Stimulated activated CD8-positive, alpha-beta memory T cell treated with anti-CD3 and anti-CD28 coated beads, Interleukin-12 subunit alpha, Interleukin-12 subunit beta, amount 100 ng/mL, for 1 hour (primary cell): ENCODE measurements around the gene METAP1.
"Not testable (repeated sequence)": the region's sequence is repeated elsewhere in the genome, so short reads cannot be mapped to it uniquely, and the experiment has no call there.

Experiments used
- DNase-seq: peaks from one replicate; pipeline ENCODE4 v3.0.0-alpha.2; 2020; ENCODE audit warnings: low read depth

The METAP1 gene

GRCh38 chr4:98997166-98997565 is 1.6 kb downstream of the METAP1 start:
- no peak for DNase-seq

GRCh38 chr4:98998551-98998950 is 3.0 kb downstream of the METAP1 start:
- DNase-seq = no peak

GRCh38 chr4:99002279-99002678 is 6.8 kb downstream of the METAP1 start:
- no peak for DNase-seq

GRCh38 chr4:99008051-99008450 is 12.5 kb downstream of the METAP1 start:
- no peak for DNase-seq

GRCh38 chr4:99011910-99012309 is 16.4 kb downstream of the METAP1 start:
- no peak for DNase-seq

GRCh38 chr4:99013402-99013843 is 17.9 kb downstream of the METAP1 start:
- no peak for DNase-seq

- no peak for DNase-seq
Measured at GRCh38 chr4:99013884-99014523, 18.5 kb downstream of the METAP1 start.

- no peak for DNase-seq
Measured at GRCh38 chr4:99021386-99021785, 25.9 kb downstream of the METAP1 start.

GRCh38 chr4:99022566-99022965 is 27.0 kb downstream of the METAP1 start:
- no peak for DNase-seq

GRCh38 chr4:99023800-99024251 is 28.3 kb downstream of the METAP1 start:
- DNase-seq = not testable (repeated sequence)

- no peak for DNase-seq
Measured at GRCh38 chr4:99024481-99025275, 29.2 kb downstream of the METAP1 start.

- no peak for DNase-seq
Measured at GRCh38 chr4:99025506-99025905, 30.0 kb downstream of the METAP1 start.

- DNase-seq = no peak
Measured at GRCh38 chr4:99027304-99027703, 31.8 kb downstream of the METAP1 start.

- no peak for DNase-seq
Measured at GRCh38 chr4:99028187-99028586, 32.7 kb downstream of the METAP1 start.

- DNase-seq = no peak
Measured at GRCh38 chr4:99029018-99029735, 33.7 kb downstream of the METAP1 start.

- DNase-seq = no peak
Measured at GRCh38 chr4:99029852-99030251, 34.3 kb downstream of the METAP1 start.

- DNase-seq = no peak
Measured at GRCh38 chr4:99033956-99034355, 38.4 kb downstream of the METAP1 start.

GRCh38 chr4:99038213-99038612 is 42.7 kb downstream of the METAP1 start:
- DNase-seq = no peak

GRCh38 chr4:99043346-99043745 is 47.8 kb downstream of the METAP1 start:
- DNase-seq = no peak

- DNase-seq = no peak
Measured at GRCh38 chr4:99047710-99048109, 52.2 kb downstream of the METAP1 start.

- DNase-seq = no peak
Measured at GRCh38 chr4:99052902-99053301, 57.4 kb downstream of the METAP1 start.

- DNase-seq = no peak
Measured at GRCh38 chr4:99054428-99054994, 59.0 kb downstream of the METAP1 start.
